LNCaP clone FGC (cell line): ENCODE data around the gene KIAA0408.

Source experiments
- DNase-seq: peaks from one replicate; pipeline ENCODE4 v3.0.0-alpha.2; 2011; ENCODE audit warnings: low read depth
- H3K4me3 ChIP-seq: 2 replicates; pipeline ENCODE4 v1.5.1; 2011; ENCODE audit warnings: mild to moderate bottlenecking, low read depth, low read length, control low read depth
- CTCF ChIP-seq: IDR thresholded peaks from 2 replicates; pipeline ENCODE4 v1.5.1; 2012; ENCODE audit warnings: mild to moderate bottlenecking; ENCODE audit not compliant: control insufficient read depth, insufficient read depth; ENCODE audit errors: extremely low read depth

KIAA0408 gene

GRCh38 chr6:127464161-127464880 is 5.1 kb upstream of the KIAA0408 start:
- DNase-seq: no peak
- H3K4me3 ChIP-seq: no peak overlapping the region
- no peak for TF ChIP-seq CTCF

- H3K4me3 ChIP-seq: no peak overlapping the region
- DNase-seq: peak; percentile 89
- no peak for TF ChIP-seq CTCF
These were observed 3.9 kb upstream of the KIAA0408 start for GRCh38 chr6:127463056-127463455.

- no peak for DNase-seq
- TF ChIP-seq CTCF: no peak
- no peak overlapping the region for H3K4me3 ChIP-seq
These were observed 3.2 kb upstream of the KIAA0408 start for GRCh38 chr6:127462376-127462775.

- no peak for TF ChIP-seq CTCF
These were observed 1.3 kb upstream of the KIAA0408 start for GRCh38 chr6:127460465-127460864.

GRCh38 chr6:127458817-127459216 is 372 bp downstream of the KIAA0408 start:
- H3K4me3 ChIP-seq: no peak overlapping the region; the same call in 1 of the 2 replicates
- DNase-seq: no peak
- no peak for TF ChIP-seq CTCF

More at GRCh38 chr6:127460465-127460864, 1.3 kb upstream of the KIAA0408 start:
- no peak for DNase-seq
- no peak overlapping the region for H3K4me3 ChIP-seq

GRCh38 chr6:127458222-127458621 is 967 bp downstream of the KIAA0408 start:
- no peak for TF ChIP-seq CTCF
- DNase-seq: peak; percentile 32
- H3K4me3 ChIP-seq: no peak overlapping the region
